H1 (cell line): Measurements from ENCODE around the gene LITAF. TPM values are rescaled to one million over a fixed set of nuclear protein-coding genes. Genes with fewer than 3 reads are reported as not detected.

Experiments
- CTCF ChIA-PET: fragments of 300-600 bp; sonication (Branson Sonifier 250); formaldehyde crosslinking; loops from one replicate; lab custom pipeline; 2021; ENCODE audit not compliant: partially characterized antibody; lab: Charles Lee
- POLR2A ChIA-PET: fragments of 300-600 bp; sonication (Branson Sonifier 250); formaldehyde crosslinking; loops from one replicate; lab custom pipeline; 2021; ENCODE audit warnings: inconsistent platforms; ENCODE audit not compliant: partially characterized antibody; lab: Charles Lee
- DNase-seq, 2 experiments: peaks; one replicate each; pipeline versions ENCODE4 v3.0.0 to v3.0.0-alpha.2; 2010 to 2022; ENCODE audit warnings: low spot score in 2 of 2, low read depth in 1 of 2, mixed read lengths in 1 of 2
- FAIRE-seq: peaks from 2 replicates; lab custom pipeline; 2011; peaks lifted over from hg19 to GRCh38; lab: Jason Lieb, UNC
- H2AFZ ChIP-seq: 2 replicates; pipeline ENCODE4 v1.8.1; 2012; ENCODE audit warnings: low read length, inconsistent platforms
- H2AK5ac ChIP-seq: 2 replicates; pipeline ENCODE4 v1.6.1; 2013; ENCODE audit warnings: low read depth, low read length
- H2BK120ac ChIP-seq: replicated peaks from 2 replicates; pipeline ENCODE3; 2013; ENCODE audit warnings: low read depth, low read length, inconsistent platforms
- H2BK12ac ChIP-seq: 2 replicates; pipeline ENCODE4 v1.6.1; 2013; ENCODE audit warnings: low read depth, low read length
- H2BK15ac ChIP-seq: 2 replicates; pipeline ENCODE4 v1.6.1; 2013; ENCODE audit warnings: low read length
- H2BK20ac ChIP-seq: 2 replicates; pipeline ENCODE4 v1.6.1; 2013; ENCODE audit warnings: low read length
- H2BK5ac ChIP-seq: 2 replicates; pipeline ENCODE4 v1.6.1; 2013; ENCODE audit warnings: low read depth, low read length
- H3K14ac ChIP-seq: 2 replicates; pipeline ENCODE4 v1.6.1; 2013; ENCODE audit warnings: inconsistent platforms; ENCODE audit not compliant: insufficient read length
- H3K18ac ChIP-seq: 2 replicates; pipeline ENCODE4 v1.6.1; 2013; ENCODE audit warnings: low read length; ENCODE audit errors: extremely low read depth
- H3K23ac ChIP-seq: 2 replicates; pipeline ENCODE4 v1.6.1; 2013; ENCODE audit warnings: inconsistent platforms; ENCODE audit not compliant: insufficient read length
- H3K23me2 ChIP-seq: 2 replicates; pipeline ENCODE4 v1.6.1; 2013; ENCODE audit warnings: low read depth, low read length
- H3K27ac ChIP-seq: 2 replicates; pipeline ENCODE4 v1.6.1; 2011; ENCODE audit warnings: low read depth, low read length, inconsistent platforms
- H3K27me3 ChIP-seq, 4 experiments: replicated peaks in 1 of 4; 1 replicate in 1 of 4; 2 replicates in 3 of 4; pipeline versions ENCODE4 v1.6.1 to v1.8.1; 2011 to 2013; ENCODE audit warnings: low read length in 3 of 4, mild to moderate bottlenecking in 3 of 4, inconsistent platforms in 2 of 4, mixed read lengths in 2 of 4, moderate library complexity in 1 of 4; ENCODE audit not compliant: control insufficient read depth in 3 of 4, insufficient read depth in 3 of 4; ENCODE audit errors: extremely low read depth in 1 of 4
- H3K36me3 ChIP-seq, 4 experiments: 2 replicates each; pipeline versions ENCODE4 v1.6.1 to v1.8.1; 2011 to 2013; ENCODE audit warnings: mild to moderate bottlenecking in 4 of 4, low read length in 3 of 4, moderate library complexity in 2 of 4, control low read depth in 1 of 4, inconsistent platforms in 1 of 4; ENCODE audit not compliant: insufficient read depth in 4 of 4, control insufficient read depth in 2 of 4
- H3K4ac ChIP-seq: replicated peaks from 2 replicates; pipeline ENCODE3; 2013; ENCODE audit warnings: low read length, low read depth, mixed read lengths, inconsistent platforms; ENCODE audit not compliant: insufficient read length
- H3K4me1 ChIP-seq, 4 experiments: replicated peaks in 1 of 4; 1 replicate in 1 of 4; 2 replicates in 3 of 4; pipeline versions ENCODE4 v1.6.1 to v1.8.1; 2011 to 2013; ENCODE audit warnings: low read length in 3 of 4, inconsistent platforms in 2 of 4, mixed read lengths in 1 of 4; ENCODE audit not compliant: insufficient read depth in 4 of 4, control insufficient read depth in 3 of 4
- H3K4me2 ChIP-seq, 2 experiments: 2 replicates each; pipeline versions ENCODE4 v1.6.1 to v1.8.1; 2011 to 2013; ENCODE audit warnings: low read depth in 2 of 2, low read length in 2 of 2, control low read depth in 1 of 2, inconsistent platforms in 1 of 2, mild to moderate bottlenecking in 1 of 2; ENCODE audit not compliant: insufficient read depth in 1 of 2
- H3K4me3 ChIP-seq, 4 experiments: fragments of 200-600, 300-600 bp in 1 of 4; sonication (generic), shearing (Covaris generic), sonication (Bioruptor Twin) in 1 of 4; 2 replicates each; pipeline versions ENCODE4 v1.5.1 to v1.8.1; 2011 to 2016; ENCODE audit warnings: low read length in 4 of 4, low read depth in 3 of 4, control low read depth in 2 of 4, inconsistent platforms in 2 of 4, mild to moderate bottlenecking in 2 of 4, mixed read lengths in 1 of 4, moderate library complexity in 1 of 4; ENCODE audit not compliant: insufficient read depth in 2 of 4; ENCODE audit errors: extremely low read depth in 1 of 4
- H3K56ac ChIP-seq: replicated peaks from 2 replicates; pipeline ENCODE3; 2013; ENCODE audit warnings: low read depth, mild to moderate bottlenecking, mixed read lengths, low read length, inconsistent platforms; ENCODE audit not compliant: insufficient read length
- H3K79me1 ChIP-seq: 2 replicates; pipeline ENCODE4 v1.6.1; 2013; ENCODE audit warnings: low read depth, low read length, control low read depth
- H3K79me2 ChIP-seq, 2 experiments: 2 replicates each; pipeline versions ENCODE4 v1.6.1 to v1.8.1; 2012 to 2013; ENCODE audit warnings: low read length in 2 of 2, mild to moderate bottlenecking in 2 of 2, inconsistent platforms in 1 of 2; ENCODE audit not compliant: insufficient read depth in 2 of 2, control insufficient read depth in 1 of 2
- H3K9ac ChIP-seq, 4 experiments: replicated peaks in 1 of 4; 1 replicate in 1 of 4; 2 replicates in 3 of 4; pipeline versions ENCODE4 v1.6.1 to v1.8.1; 2011 to 2013; ENCODE audit warnings: low read depth in 3 of 4, low read length in 3 of 4, control low read depth in 2 of 4, mild to moderate bottlenecking in 2 of 4, moderate library complexity in 2 of 4, inconsistent platforms in 1 of 4; ENCODE audit errors: extremely low read depth in 1 of 4
- H3K9me3 ChIP-seq, 2 experiments: 2 replicates each; pipeline versions ENCODE4 v1.6.1 to v1.8.1; 2012 to 2013; ENCODE audit warnings: mild to moderate bottlenecking in 2 of 2, moderate library complexity in 2 of 2, control low read depth in 1 of 2, inconsistent platforms in 1 of 2, low read depth in 1 of 2, low read length in 1 of 2, mixed read lengths in 1 of 2; ENCODE audit not compliant: insufficient read depth in 2 of 2
- H4K20me1 ChIP-seq, 2 experiments: replicated peaks in 1 of 2; 2 replicates each; pipeline versions ENCODE3 to v1.8.1; 2011 to 2013; ENCODE audit warnings: inconsistent platforms in 2 of 2, low read length in 2 of 2, mild to moderate bottlenecking in 1 of 2; ENCODE audit not compliant: insufficient read depth in 2 of 2, control insufficient read depth in 1 of 2
- H4K5ac ChIP-seq: 2 replicates; pipeline ENCODE4 v1.6.1; 2013; ENCODE audit warnings: low read length, low read depth, mixed read lengths, inconsistent platforms; ENCODE audit not compliant: insufficient read length
- H4K8ac ChIP-seq: 2 replicates; pipeline ENCODE4 v1.8.0; 2013; ENCODE audit warnings: mild to moderate bottlenecking, moderate library complexity, low read length, inconsistent platforms; ENCODE audit not compliant: insufficient read depth; ENCODE audit errors: extremely low read depth
- H4K91ac ChIP-seq: replicated peaks from 2 replicates; pipeline ENCODE3; 2013; ENCODE audit warnings: low read length, mixed read lengths, inconsistent platforms; ENCODE audit not compliant: insufficient read length
- CREB1 ChIP-seq: IDR thresholded peaks from 2 replicates; pipeline ENCODE4 v1.6.1; 2012; ENCODE audit warnings: inconsistent platforms
- FOSL1 ChIP-seq: IDR thresholded peaks from 2 replicates; pipeline ENCODE4 v1.6.1; 2011; ENCODE audit warnings: mild to moderate bottlenecking, low read depth, low read length, moderate library complexity; ENCODE audit not compliant: insufficient read depth
- GTF2F1 ChIP-seq: IDR thresholded peaks from 2 replicates; pipeline ENCODE4 v1.6.1; 2012; ENCODE audit warnings: low read depth, low read length, improper control_type of control experiment, borderline replicate concordance
- HDAC2 ChIP-seq, 2 experiments: fragments of 300-600 bp in 1 of 2; sonication (generic) in 1 of 2; IDR thresholded peaks; 2 replicates each; pipeline ENCODE4 v1.6.1; 2011 to 2012; ENCODE audit warnings: low read depth in 2 of 2, low read length in 2 of 2, mild to moderate bottlenecking in 2 of 2, moderate library complexity in 2 of 2, borderline replicate concordance in 1 of 2, inconsistent platforms in 1 of 2
- MAFK ChIP-seq: IDR thresholded peaks from 2 replicates; pipeline ENCODE4 v1.6.1; 2012; ENCODE audit warnings: low read depth, mild to moderate bottlenecking, improper control_type of control experiment, low read length
- NANOG ChIP-seq: IDR thresholded peaks from 2 replicates; pipeline ENCODE4 v1.6.1; 2011; ENCODE audit warnings: low read length, low read depth, mild to moderate bottlenecking, inconsistent platforms; ENCODE audit not compliant: insufficient read depth, poor library complexity, severe bottlenecking
- POU5F1 ChIP-seq: IDR thresholded peaks from 2 replicates; pipeline ENCODE4 v1.6.1; 2011; ENCODE audit warnings: low read depth, mild to moderate bottlenecking, low read length, moderate library complexity
- SAP30 ChIP-seq: fragments of 300-600 bp; sonication (generic); IDR thresholded peaks from 2 replicates; pipeline ENCODE4 v1.7.1; 2012; ENCODE audit warnings: low read length, moderate library complexity, mild to moderate bottlenecking, inconsistent platforms; ENCODE audit not compliant: insufficient read depth, insufficient replicate concordance
- SRF ChIP-seq: IDR thresholded peaks from 2 replicates; pipeline ENCODE4 v1.6.1; 2011; ENCODE audit warnings: mild to moderate bottlenecking, low read depth, low read length, moderate library complexity
- WGBS, 2 experiments: shearing (Covaris generic) in 1 of 2; methylation state at CpG; one replicate each; pipeline versions ENCODE4 v1.1.6 to v1.1.7; 2013 to 2015; ENCODE audit warnings: low lambda C conversion rate in 2 of 2, mixed read lengths in 2 of 2, inconsistent platforms in 1 of 2, low coverage in 1 of 2, missing lambda C conversion rate in 1 of 2; ENCODE audit not compliant: insufficient replicate concordance in 2 of 2, insufficient coverage in 1 of 2, insufficient read length in 1 of 2; ENCODE audit errors: extremely low coverage in 1 of 2, missing lambda C conversion rate in 1 of 2; 5-methylcytosine and 5-hydroxymethylcytosine counted together
- polyA plus RNA-seq, 7 experiments: library from polyadenylated mRNA; depleted of rRNA in 3 of 7; stranded (reverse) in 5 of 7; unstranded in 2 of 7; fragments of >200 nt in 5 of 7; fragments of 200-250 nt in 2 of 7; gene quantifications; 1 replicate in 5 of 7; 2 replicates in 1 of 7; 4 replicates in 1 of 7; pipeline versions ENCODE4 v1.2.1 to v1.2.3, GENCODE V29; 2011 to 2013; ENCODE audit warnings: missing spikeins in 2 of 7, mixed read lengths in 2 of 7
- total RNA-seq: library from RNA; stranded (reverse); fragmentation: NEBNext Ultra II Directional; extraction: Animal tissue kit (Norgen Biotek cat#: 25700); gene quantifications from 2 replicates; pipeline ENCODE4 v1.2.1, GENCODE V29; 2021
- TF ChIP-seq, protein P1 (sequence below): IDR thresholded peaks from 2 replicates; pipeline ENCODE4 v1.6.1; 2012; ENCODE audit warnings: inconsistent platforms

LITAF gene
- total and polyA plus RNA-seq, 2 of the 8 experiments (the other 6 are each of a cell fraction or from before 2014, with no cell fraction given) = 165 to 205 TPM

DNA sequence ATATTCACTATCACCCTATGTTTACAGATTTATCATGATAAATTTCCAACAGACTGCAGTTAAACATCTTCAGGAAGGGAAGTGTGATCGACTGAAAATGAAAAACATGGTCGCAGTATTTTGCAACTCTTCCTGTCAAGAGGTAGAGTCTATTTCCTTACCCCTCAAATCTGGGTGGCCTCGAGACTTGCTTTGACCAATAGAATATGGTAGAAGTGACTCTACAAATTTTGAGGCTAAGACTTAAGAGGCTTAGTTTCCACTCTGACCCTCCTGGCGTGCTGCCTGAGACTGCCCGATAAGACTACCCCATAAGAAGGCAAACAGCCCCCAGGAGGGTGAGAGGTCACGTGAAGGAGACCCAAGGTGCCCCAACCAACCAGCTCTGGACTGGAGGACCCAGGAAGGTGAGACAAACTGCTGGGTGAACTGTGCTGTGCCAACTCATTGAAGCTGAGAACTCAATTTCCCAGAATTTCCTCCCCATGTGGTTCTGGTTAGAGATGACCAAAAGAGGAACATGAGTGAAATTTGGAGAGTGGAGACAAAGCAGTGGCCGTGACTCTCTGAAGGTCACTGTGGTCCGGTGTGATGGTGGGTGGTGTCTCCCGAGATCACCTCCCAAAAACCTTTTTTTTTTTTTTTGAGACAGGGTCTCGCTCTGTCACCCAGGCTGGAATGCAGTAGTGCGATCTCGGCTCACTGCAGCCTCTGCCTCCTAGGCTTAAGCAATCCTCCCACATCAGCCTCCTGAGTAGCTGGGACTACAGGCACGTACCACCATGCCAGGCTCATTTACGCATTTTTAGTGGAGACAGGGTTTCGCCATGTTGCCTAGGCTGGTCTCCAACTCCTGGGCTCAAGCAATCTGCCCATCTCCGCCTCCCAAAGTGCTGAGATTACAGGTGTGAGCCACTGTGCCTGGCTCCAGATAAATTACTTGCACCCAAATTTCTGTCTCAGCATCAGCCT lies 38.2 kb upstream of the LITAF start:
- Histone ChIP-seq H3K4me1 (peaks cover 0 to 5% (median 2%) of the 10 kb centered on the region in 4 experiments; a peak in 3 of 7 replicates), H2AK5ac (peak overlapping the region; percentile 39; the same call in 1 of the 2 replicates), H2BK15ac (no peak overlapping the region), H3K4ac (no peak overlapping the region), H3K79me2 (no peaks in the 10 kb centered on the region), H4K5ac (no peak overlapping the region), H2BK20ac (no peak overlapping the region), H3K9ac (no peak overlapping the region), H2BK120ac (no peak overlapping the region), H4K91ac (no peak overlapping the region), H3K56ac (no peak overlapping the region), H3K23me2 (no peaks in the 10 kb centered on the region), H3K27me3 (no peaks in the 10 kb centered on the region), H2BK12ac (0 out of 2 replicates have a peak overlapping the region, but pooled peaks have one; percentile 39), H3K9me3 (no peaks in the 10 kb centered on the region), H3K14ac (no peak overlapping the region), H3K4me3 (no peak overlapping the region), H4K8ac (no peak overlapping the region), H3K36me3 (no peaks in the 10 kb centered on the region), H2BK5ac (no peak overlapping the region), H3K27ac (no peak overlapping the region), H4K20me1 (no peaks in the 10 kb centered on the region), H2AFZ (no peak overlapping the region), H3K18ac (no peak overlapping the region), H3K23ac (no peak overlapping the region), H3K79me1 (no peaks in the 10 kb centered on the region), H3K4me2 (no peak overlapping the region)
- ChIA-PET POLR2A (interaction anchor here (4.2 kb wide), 1 partner anchor 11 kb away, joined by 23 read pairs; no protein-coding TSS in a partner anchor), CTCF (interaction anchor here (1.1 to 1.7 kb wide), 3 partner anchors 17 to 218 kb away, joined by 4 read pairs; no protein-coding TSS in a partner anchor)
- DNase-seq = no peak
- FAIRE-seq = no peak
- WGBS, 2 experiments = 92% methylated on average over 16 of the region's 16 CpGs; no CpG with 5 or more reads in 1 of the 2 experiments
- no peak for TF ChIP-seq POU5F1
- TF ChIP-seq NANOG = no peak
- TF ChIP-seq FOSL1 = no peak
- no peak for TF ChIP-seq SAP30
- no peak for TF ChIP-seq GTF2F1
- TF ChIP-seq CREB1 = no peak
- TF ChIP-seq, protein P1, sequence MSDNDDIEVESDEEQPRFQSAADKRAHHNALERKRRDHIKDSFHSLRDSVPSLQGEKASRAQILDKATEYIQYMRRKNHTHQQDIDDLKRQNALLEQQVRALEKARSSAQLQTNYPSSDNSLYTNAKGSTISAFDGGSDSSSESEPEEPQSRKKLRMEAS = no peak
- TF ChIP-seq SRF = no peak
- no peak for TF ChIP-seq HDAC2 (IDR thresholded peaks at IDR 0.05; ENCODE audit: borderline replicate concordance in 1 of 2, low read depth in 2 of 2, low read length in 2 of 2)
- no peak for TF ChIP-seq MAFK
